Glomerular endothelial cell (primary cell): Measurements from ENCODE around the gene MOCS2. TPM values are rescaled to one million over a fixed set of nuclear protein-coding genes. Genes with fewer than 3 reads are reported as not detected.
"Not testable (repeated sequence)": the region's sequence is repeated elsewhere in the genome, so short reads cannot be mapped to it uniquely, and the experiment has no call there.

ENCODE experiments used
- DNase-seq: peaks from one replicate; pipeline ENCODE4 v3.0.0-alpha.2; 2011; ENCODE audit warnings: low read depth, low spot score; ENCODE audit errors: extremely low read depth
- total RNA-seq: library from RNA; depleted of rRNA; stranded (reverse); fragments of >200 nt; gene quantifications from 2 replicates; pipeline ENCODE4 v1.2.3, GENCODE V29; 2015

Gene MOCS2
- 29.6 and 38.0 TPM in 2 replicates for total RNA-seq

- DNase-seq: peak; percentile 50
Observed at GRCh38 chr5:53109443-53110127, at the start of gene MOCS2. MOCS2 (minus strand) TSS chr5:53109757; CDS start chr5:53107174, 2,583 bp downstream.

GRCh38 chr5:53151713-53152458 is 42.3 kb upstream of the MOCS2 start:
- peak; percentile 9 for DNase-seq

- DNase-seq: no peak
Observed at GRCh38 chr5:53133020-53133419, 23.5 kb upstream of the MOCS2 start.

GRCh38 chr5:53130266-53130665 is 20.7 kb upstream of the MOCS2 start:
- DNase-seq: no peak

GRCh38 chr5:53128481-53128880 is 18.9 kb upstream of the MOCS2 start:
- no peak for DNase-seq

- DNase-seq: no peak
Observed at GRCh38 chr5:53127107-53127506, 17.6 kb upstream of the MOCS2 start.

GRCh38 chr5:53126521-53126920 is 17.0 kb upstream of the MOCS2 start:
- no peak for DNase-seq

- no peak for DNase-seq
Observed at GRCh38 chr5:53123702-53124101, 14.1 kb upstream of the MOCS2 start.

- DNase-seq: no peak
Observed at GRCh38 chr5:53120165-53120564, 10.6 kb upstream of the MOCS2 start.

GRCh38 chr5:53118879-53119278 is 9.3 kb upstream of the MOCS2 start:
- DNase-seq: no peak

GRCh38 chr5:53116597-53116996 is 7.0 kb upstream of the MOCS2 start:
- no peak for DNase-seq

GRCh38 chr5:53114988-53115387 is 5.4 kb upstream of the MOCS2 start:
- DNase-seq: no peak

GRCh38 chr5:53113947-53114346 is 4.4 kb upstream of the MOCS2 start:
- no peak for DNase-seq

- DNase-seq: no peak
Observed at GRCh38 chr5:53112909-53113308, 3.4 kb upstream of the MOCS2 start.

- not testable (repeated sequence) for DNase-seq
Observed at GRCh38 chr5:53112307-53112706, 2.8 kb upstream of the MOCS2 start.

- DNase-seq: no peak
Observed at GRCh38 chr5:53111139-53111538, 1.6 kb upstream of the MOCS2 start.

GRCh38 chr5:53110156-53110555 is 599 bp upstream of the MOCS2 start:
- DNase-seq: no peak

GRCh38 chr5:53109056-53109442 is 508 bp downstream of the MOCS2 start:
- DNase-seq: no peak

- no peak for DNase-seq
Observed at GRCh38 chr5:53105611-53106300, 3.8 kb downstream of the MOCS2 start.

- no peak for DNase-seq
Observed at GRCh38 chr5:53100606-53101005, 9.0 kb downstream of the MOCS2 start.

- no peak for DNase-seq
Observed at GRCh38 chr5:53099546-53099945, 10.0 kb downstream of the MOCS2 start.
